Neuron (in vitro differentiated cells): Measurements from ENCODE around the gene CXCL13.
"Not testable (repeated sequence)": the region's sequence is repeated elsewhere in the genome, so short reads cannot be mapped to it uniquely, and the experiment has no call there.

Experiments used
- H2AFZ ChIP-seq: one replicate; pipeline ENCODE4 v1.6.1; 2013; ENCODE audit warnings: low read depth, mild to moderate bottlenecking, inconsistent platforms, low read length, moderate library complexity
- H3K27me3 ChIP-seq: one replicate; pipeline ENCODE4 v1.6.1; 2013; ENCODE audit warnings: low read length; ENCODE audit not compliant: insufficient read depth
- H3K36me3 ChIP-seq: one replicate; pipeline ENCODE4 v1.6.1; 2013; ENCODE audit warnings: low read length; ENCODE audit not compliant: insufficient read depth
- H3K4me1 ChIP-seq: one replicate; pipeline ENCODE4 v1.6.1; 2013; ENCODE audit warnings: low read length; ENCODE audit not compliant: insufficient read depth
- H3K4me3 ChIP-seq: 2 replicates; pipeline ENCODE4 v1.5.1; 2013; ENCODE audit warnings: mild to moderate bottlenecking, low read length, moderate library complexity
- H3K9me3 ChIP-seq: one replicate; pipeline ENCODE4 v1.6.1; 2013; ENCODE audit warnings: low read length

CXCL13 gene

GRCh38 chr4:77618383-77619241, 13.0 kb downstream of the CXCL13 start:
- Histone ChIP-seq H3K4me3 (no peak overlapping the region), H3K4me1 (no peaks in the 10 kb centered on the region), H3K36me3 (no peaks in the 10 kb centered on the region), H3K27me3 (peaks cover 3% of the 10 kb centered on the region), H3K9me3 (no peaks in the 10 kb centered on the region), H2AFZ (no peak overlapping the region)

- peaks cover 8% of the 10 kb centered on the region for H3K27me3 ChIP-seq
- H3K4me3 ChIP-seq = no peak overlapping the region
- no peak overlapping the region for H2AFZ ChIP-seq
- no peaks in the 10 kb centered on the region for H3K9me3 ChIP-seq
- H3K36me3 ChIP-seq = no peaks in the 10 kb centered on the region
- no peaks in the 10 kb centered on the region for H3K4me1 ChIP-seq
Measured at GRCh38 chr4:77619408-77619807, 13.8 kb downstream of the CXCL13 start.

- Histone ChIP-seq H3K4me1 (no peaks in the 10 kb centered on the region), H3K9me3 (no peaks in the 10 kb centered on the region)
Measured at GRCh38 chr4:77621254-77621653, 15.6 kb downstream of the CXCL13 start.

GRCh38 chr4:77623091-77623490, 17.5 kb downstream of the CXCL13 start:
- Histone ChIP-seq H3K27me3 (peaks cover 10% of the 10 kb centered on the region), H3K36me3 (no peaks in the 10 kb centered on the region), H3K9me3 (no peaks in the 10 kb centered on the region), H3K4me1 (no peaks in the 10 kb centered on the region), H2AFZ (no peak overlapping the region), H3K4me3 (no peak overlapping the region)

More at GRCh38 chr4:77621254-77621653, 15.6 kb downstream of the CXCL13 start:
- no peak overlapping the region for H3K4me3 ChIP-seq
- peaks cover 10% of the 10 kb centered on the region for H3K27me3 ChIP-seq
- H3K36me3 ChIP-seq = no peaks in the 10 kb centered on the region
- no peak overlapping the region for H2AFZ ChIP-seq

- Histone ChIP-seq H3K4me1 (no peaks in the 10 kb centered on the region), H3K36me3 (no peaks in the 10 kb centered on the region), H3K4me3 (no peak overlapping the region), H2AFZ (no peak overlapping the region), H3K27me3 (peaks cover 10% of the 10 kb centered on the region), H3K9me3 (no peaks in the 10 kb centered on the region)
Measured at GRCh38 chr4:77624213-77624612, 18.6 kb downstream of the CXCL13 start.

- no peaks in the 10 kb centered on the region for H3K36me3 ChIP-seq
- no peak overlapping the region for H3K4me3 ChIP-seq
- peaks cover 7% of the 10 kb centered on the region for H3K27me3 ChIP-seq
- H3K9me3 ChIP-seq = no peaks in the 10 kb centered on the region
- no peak overlapping the region for H2AFZ ChIP-seq
- no peaks in the 10 kb centered on the region for H3K4me1 ChIP-seq
Measured at GRCh38 chr4:77625485-77625884, 19.9 kb downstream of the CXCL13 start.

- no peaks in the 10 kb centered on the region for H3K27me3 ChIP-seq
- H3K36me3 ChIP-seq = no peaks in the 10 kb centered on the region
- no peak overlapping the region for H2AFZ ChIP-seq
- no peaks in the 10 kb centered on the region for H3K4me1 ChIP-seq
- no peak overlapping the region for H3K4me3 ChIP-seq
- H3K9me3 ChIP-seq = no peaks in the 10 kb centered on the region
Measured at GRCh38 chr4:77629885-77630284, 24.3 kb downstream of the CXCL13 start.

GRCh38 chr4:77631276-77631675, 25.7 kb downstream of the CXCL13 start:
- Histone ChIP-seq H2AFZ (no peak overlapping the region), H3K9me3 (no peaks in the 10 kb centered on the region), H3K27me3 (no peaks in the 10 kb centered on the region), H3K4me1 (no peaks in the 10 kb centered on the region), H3K4me3 (no peak overlapping the region), H3K36me3 (no peaks in the 10 kb centered on the region)

GRCh38 chr4:77634132-77634785, 28.6 kb downstream of the CXCL13 start:
- Histone ChIP-seq H3K4me3 (no peak overlapping the region), H2AFZ (no peak overlapping the region), H3K9me3 (no peaks in the 10 kb centered on the region), H3K36me3 (no peaks in the 10 kb centered on the region), H3K27me3 (no peaks in the 10 kb centered on the region), H3K4me1 (no peaks in the 10 kb centered on the region)

GRCh38 chr4:77635246-77635645, 29.6 kb downstream of the CXCL13 start:
- Histone ChIP-seq H3K9me3 (no peaks in the 10 kb centered on the region), H3K27me3 (no peaks in the 10 kb centered on the region), H3K4me1 (no peaks in the 10 kb centered on the region), H3K36me3 (no peaks in the 10 kb centered on the region), H2AFZ (no peak overlapping the region), H3K4me3 (no peak overlapping the region)

- H3K36me3 ChIP-seq = no peaks in the 10 kb centered on the region
- no peaks in the 10 kb centered on the region for H3K9me3 ChIP-seq
- H3K4me3 ChIP-seq = no peak overlapping the region
- H3K4me1 ChIP-seq = no peaks in the 10 kb centered on the region
- no peak overlapping the region for H2AFZ ChIP-seq
- no peaks in the 10 kb centered on the region for H3K27me3 ChIP-seq
Measured at GRCh38 chr4:77635876-77636275, 30.3 kb downstream of the CXCL13 start.

GRCh38 chr4:77636902-77637301, 31.3 kb downstream of the CXCL13 start:
- H2AFZ ChIP-seq = no peak overlapping the region
- no peaks in the 10 kb centered on the region for H3K9me3 ChIP-seq
- no peaks in the 10 kb centered on the region for H3K4me1 ChIP-seq
- no peak overlapping the region for H3K4me3 ChIP-seq
- no peaks in the 10 kb centered on the region for H3K27me3 ChIP-seq
- no peaks in the 10 kb centered on the region for H3K36me3 ChIP-seq

- H3K9me3 ChIP-seq, H3K4me1 ChIP-seq, H3K4me3 ChIP-seq, H2AFZ ChIP-seq, H3K36me3 ChIP-seq, H3K27me3 ChIP-seq: not testable (repeated sequence)
Measured at GRCh38 chr4:77644069-77644468, 38.4 kb downstream of the CXCL13 start.
